ENCODE measurements around the gene STAM2. TPM values are rescaled to one million over a fixed set of nuclear protein-coding genes. Genes with fewer than 3 reads are reported as not detected.
"Not testable (repeated sequence)": the region's sequence is repeated elsewhere in the genome, so short reads cannot be mapped to it uniquely, and the experiment has no call there.

The STAM2 gene
- total and polyA plus RNA-seq, 2 donors (not counting 3 experiments of a cell fraction or from before 2014, with no cell fraction given), result 10.1 to 27.5 TPM

- H3K9me1 ChIP-seq (replicated peaks; ENCODE audit: control insufficient read depth, extremely low read depth, insufficient read depth, low read length), result no peaks in the 10 kb centered on the region
- no peak overlapping the region for H3K9ac ChIP-seq (replicated peaks; ENCODE audit: extremely low read depth, insufficient read depth, low read length)
- H3K36me3 ChIP-seq (ENCODE audit: control insufficient read depth in 2 of 2, extremely low read depth in 1 of 2, insufficient read depth in 2 of 2, low read length in 2 of 2), result no peaks in the 10 kb centered on the region
- no peak for DNase-seq (ENCODE audit: low read depth, low spot score)
- no peaks in the 10 kb centered on the region for H4K20me1 ChIP-seq (replicated peaks; ENCODE audit: control insufficient read depth, extremely low read depth, insufficient read depth, low read length)
- POLR2A ChIA-PET, result no interaction called here
- no peaks in the 10 kb centered on the region for H3K79me2 ChIP-seq (ENCODE audit: control insufficient read depth, insufficient read depth, low read length)
- H2AFZ ChIP-seq (ENCODE audit: low read depth, low read length), result no peak overlapping the region
- H3K4me3 ChIP-seq (replicated peaks in 1 of 3; ENCODE audit: insufficient read depth in 1 of 3, low read depth in 1 of 3, low read length in 3 of 3), result no peak overlapping the region
- no peak overlapping the region for H3K27ac ChIP-seq (ENCODE audit: insufficient read depth, low read depth, low read length)
- no TSS peak for BruUV-seq (replicated peaks)
- H3K4me1 ChIP-seq (ENCODE audit: control insufficient read depth, extremely low read depth, insufficient read depth, low read length), result no peaks in the 10 kb centered on the region
- intact Hi-C loops (cut with micrococcal nuclease) (no loop called here), dilution Hi-C loops (cut with MboI; ENCODE audit: extremely low pct_ligation_motif_present, low sequenced_read_pairs) (no loop called here)
- no peaks in the 10 kb centered on the region for H3K9me3 ChIP-seq (replicated peaks; ENCODE audit: control insufficient read depth, insufficient read depth, low read length)
- CTCF ChIA-PET, result no interaction called here
- no peak for FAIRE-seq
- no peaks in the 10 kb centered on the region for H3K27me3 ChIP-seq (ENCODE audit: control insufficient read depth in 2 of 2, insufficient read depth in 2 of 2, low read length in 2 of 2)
- no peak overlapping the region for H3K4me2 ChIP-seq (ENCODE audit: insufficient read depth, low read length)
- TF ChIP-seq, protein P1, sequence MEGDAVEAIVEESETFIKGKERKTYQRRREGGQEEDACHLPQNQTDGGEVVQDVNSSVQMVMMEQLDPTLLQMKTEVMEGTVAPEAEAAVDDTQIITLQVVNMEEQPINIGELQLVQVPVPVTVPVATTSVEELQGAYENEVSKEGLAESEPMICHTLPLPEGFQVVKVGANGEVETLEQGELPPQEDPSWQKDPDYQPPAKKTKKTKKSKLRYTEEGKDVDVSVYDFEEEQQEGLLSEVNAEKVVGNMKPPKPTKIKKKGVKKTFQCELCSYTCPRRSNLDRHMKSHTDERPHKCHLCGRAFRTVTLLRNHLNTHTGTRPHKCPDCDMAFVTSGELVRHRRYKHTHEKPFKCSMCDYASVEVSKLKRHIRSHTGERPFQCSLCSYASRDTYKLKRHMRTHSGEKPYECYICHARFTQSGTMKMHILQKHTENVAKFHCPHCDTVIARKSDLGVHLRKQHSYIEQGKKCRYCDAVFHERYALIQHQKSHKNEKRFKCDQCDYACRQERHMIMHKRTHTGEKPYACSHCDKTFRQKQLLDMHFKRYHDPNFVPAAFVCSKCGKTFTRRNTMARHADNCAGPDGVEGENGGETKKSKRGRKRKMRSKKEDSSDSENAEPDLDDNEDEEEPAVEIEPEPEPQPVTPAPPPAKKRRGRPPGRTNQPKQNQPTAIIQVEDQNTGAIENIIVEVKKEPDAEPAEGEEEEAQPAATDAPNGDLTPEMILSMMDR (IDR thresholded peaks at IDR 0.05; ENCODE audit: extremely low read depth in 1 of 2, insufficient read depth in 1 of 2, low read depth in 1 of 2, low read length in 2 of 2), result no peak
- no peak for TF ChIP-seq JUN (IDR thresholded peaks at IDR 0.05; ENCODE audit: borderline replicate concordance, insufficient read depth, insufficient read length, low read depth)
- TF ChIP-seq GATA2 (IDR thresholded peaks at IDR 0.05; ENCODE audit: insufficient read depth, insufficient read length, low read depth, low read length), result no peak
- TF ChIP-seq FOS (IDR thresholded peaks at IDR 0.05; ENCODE audit: borderline replicate concordance, insufficient read depth, low read length), result no peak
- no peak for TF ChIP-seq MYC (IDR thresholded peaks at IDR 0.05; ENCODE audit: low read depth, low read length)
- no peak for TF ChIP-seq POLR2AphosphoS5 (IDR thresholded peaks at IDR 0.05; ENCODE audit: insufficient read depth, low read depth, low read length)
- TF ChIP-seq, protein P2, sequence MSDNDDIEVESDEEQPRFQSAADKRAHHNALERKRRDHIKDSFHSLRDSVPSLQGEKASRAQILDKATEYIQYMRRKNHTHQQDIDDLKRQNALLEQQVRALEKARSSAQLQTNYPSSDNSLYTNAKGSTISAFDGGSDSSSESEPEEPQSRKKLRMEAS (IDR thresholded peaks at IDR 0.05; ENCODE audit: insufficient read depth, insufficient read length), result no peak
- TF ChIP-seq EZH2 (IDR thresholded peaks at IDR 0.05; ENCODE audit: borderline replicate concordance, low read depth, low read length, severe bottlenecking), result no peak
- no peak for TF ChIP-seq POLR2A (IDR thresholded peaks at IDR 0.05; ENCODE audit: low read depth, low read length)
Measured at GRCh38 chr2:152114366-152114765, 61.2 kb downstream of the STAM2 start.

GRCh38 chr2:152107140-152107539, 68.4 kb downstream of the STAM2 start:
- CTCF ChIA-PET, result interaction anchor here (0.6 to 1.0 kb wide), 2 partner anchors 9 to 21 kb away, joined by 3 read pairs; no protein-coding TSS in a partner anchor
- H3K9ac ChIP-seq (replicated peaks; ENCODE audit: extremely low read depth, insufficient read depth, low read length); BruUV-seq (replicated peaks); H3K9me3 ChIP-seq (replicated peaks; ENCODE audit: control insufficient read depth, insufficient read depth, low read length); H3K36me3 ChIP-seq (ENCODE audit: control insufficient read depth in 2 of 2, extremely low read depth in 1 of 2, insufficient read depth in 2 of 2, low read length in 2 of 2); H3K4me2 ChIP-seq (ENCODE audit: insufficient read depth, low read length); H2AFZ ChIP-seq (ENCODE audit: low read depth, low read length); H3K4me1 ChIP-seq (ENCODE audit: control insufficient read depth, extremely low read depth, insufficient read depth, low read length); DNase-seq (ENCODE audit: low read depth, low spot score); dilution Hi-C loops (cut with MboI; ENCODE audit: extremely low pct_ligation_motif_present, low sequenced_read_pairs); H3K4me3 ChIP-seq (replicated peaks in 1 of 3; ENCODE audit: insufficient read depth in 1 of 3, low read depth in 1 of 3, low read length in 3 of 3); H3K27me3 ChIP-seq (ENCODE audit: control insufficient read depth in 2 of 2, insufficient read depth in 2 of 2, low read length in 2 of 2); POLR2A ChIA-PET; H4K20me1 ChIP-seq (replicated peaks; ENCODE audit: control insufficient read depth, extremely low read depth, insufficient read depth, low read length); intact Hi-C loops (cut with micrococcal nuclease); FAIRE-seq; H3K27ac ChIP-seq (ENCODE audit: insufficient read depth, low read depth, low read length); H3K79me2 ChIP-seq (ENCODE audit: control insufficient read depth, insufficient read depth, low read length); H3K9me1 ChIP-seq (replicated peaks; ENCODE audit: control insufficient read depth, extremely low read depth, insufficient read depth, low read length): not testable (repeated sequence)

Measured in endothelial cell of umbilical vein (primary cell).